Neural crest cell (in vitro differentiated cells): ENCODE data around the gene PARP11. TPM values are rescaled to one million over a fixed set of nuclear protein-coding genes. Genes with fewer than 3 reads are reported as not detected.

Source experiments
- DNase-seq: peaks from one replicate; pipeline ENCODE4 v3.0.0; 2021; ENCODE audit warnings: low read depth, mixed read lengths, low spot score
- H3K27ac Mint-ChIP-seq: one replicate; pipeline ENCODE4 v1.8.0; 2021; ENCODE audit warnings: mild to moderate bottlenecking, mixed read lengths; ENCODE audit not compliant: unreplicated experiment
- H3K27me3 Mint-ChIP-seq: 2 replicates; pipeline ENCODE4 v1.8.0; 2021; ENCODE audit warnings: low read depth, mild to moderate bottlenecking, mixed read lengths
- H3K36me3 Mint-ChIP-seq: 2 replicates; pipeline ENCODE4 v1.8.0; 2021; ENCODE audit warnings: low read depth, mild to moderate bottlenecking, mixed read lengths
- H3K4me1 Mint-ChIP-seq: 2 replicates; pipeline ENCODE4 v1.8.0; 2021; ENCODE audit warnings: mixed read lengths
- H3K4me3 Mint-ChIP-seq: one replicate; pipeline ENCODE4 v1.8.0; 2021; ENCODE audit warnings: mild to moderate bottlenecking, mixed read lengths
- H3K9me3 Mint-ChIP-seq: 2 replicates; pipeline ENCODE4 v1.8.0; 2021; ENCODE audit warnings: mixed read lengths
- total RNA-seq: library from RNA; stranded (reverse); gene quantifications from 2 replicates; pipeline ENCODE4 v1.2.1, GENCODE V29; 2021
- TF ChIP-seq, protein P1 (sequence below): fragments of 200-600 bp; sonication (generic); conservative IDR thresholded peaks from 2 replicates; pipeline ENCODE4 v1.5.0; 2021; ENCODE audit warnings: antibody characterized with exemption, mild to moderate bottlenecking

Gene PARP11
- total RNA-seq, 1 donor from 2014 or later: 17.3 TPM

DNA sequence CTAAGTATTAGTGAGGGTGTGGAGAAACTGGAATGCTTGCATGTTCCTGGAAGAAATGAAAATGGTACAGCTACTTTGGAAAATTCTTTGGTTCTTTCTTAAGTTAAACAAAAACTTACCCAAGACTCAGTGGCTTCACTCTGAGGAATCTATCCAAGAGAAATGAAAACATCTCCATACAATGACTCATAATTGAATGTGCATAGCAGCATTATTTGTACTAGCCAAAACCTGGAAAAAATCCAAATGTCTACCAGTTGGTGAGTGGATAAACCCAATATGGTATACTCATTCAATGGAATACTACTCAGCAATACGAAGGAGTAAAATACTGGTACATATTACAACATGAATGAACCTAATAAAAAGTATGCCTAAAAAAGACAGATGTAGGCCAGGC lies 102.3 kb downstream of the PARP11 start:
- Mint-ChIP-seq H3K9me3 (no peaks in the 10 kb centered on the region), H3K4me1 (peaks cover 7% of the 10 kb centered on the region), H3K27me3 (peaks cover 2% of the 10 kb centered on the region), H3K36me3 (peaks cover 2% of the 10 kb centered on the region), H3K4me3 (no peak overlapping the region), H3K27ac (no peak overlapping the region)
- DNase-seq: no peak
- TF ChIP-seq, protein P1, sequence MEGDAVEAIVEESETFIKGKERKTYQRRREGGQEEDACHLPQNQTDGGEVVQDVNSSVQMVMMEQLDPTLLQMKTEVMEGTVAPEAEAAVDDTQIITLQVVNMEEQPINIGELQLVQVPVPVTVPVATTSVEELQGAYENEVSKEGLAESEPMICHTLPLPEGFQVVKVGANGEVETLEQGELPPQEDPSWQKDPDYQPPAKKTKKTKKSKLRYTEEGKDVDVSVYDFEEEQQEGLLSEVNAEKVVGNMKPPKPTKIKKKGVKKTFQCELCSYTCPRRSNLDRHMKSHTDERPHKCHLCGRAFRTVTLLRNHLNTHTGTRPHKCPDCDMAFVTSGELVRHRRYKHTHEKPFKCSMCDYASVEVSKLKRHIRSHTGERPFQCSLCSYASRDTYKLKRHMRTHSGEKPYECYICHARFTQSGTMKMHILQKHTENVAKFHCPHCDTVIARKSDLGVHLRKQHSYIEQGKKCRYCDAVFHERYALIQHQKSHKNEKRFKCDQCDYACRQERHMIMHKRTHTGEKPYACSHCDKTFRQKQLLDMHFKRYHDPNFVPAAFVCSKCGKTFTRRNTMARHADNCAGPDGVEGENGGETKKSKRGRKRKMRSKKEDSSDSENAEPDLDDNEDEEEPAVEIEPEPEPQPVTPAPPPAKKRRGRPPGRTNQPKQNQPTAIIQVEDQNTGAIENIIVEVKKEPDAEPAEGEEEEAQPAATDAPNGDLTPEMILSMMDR: no peak

DNA sequence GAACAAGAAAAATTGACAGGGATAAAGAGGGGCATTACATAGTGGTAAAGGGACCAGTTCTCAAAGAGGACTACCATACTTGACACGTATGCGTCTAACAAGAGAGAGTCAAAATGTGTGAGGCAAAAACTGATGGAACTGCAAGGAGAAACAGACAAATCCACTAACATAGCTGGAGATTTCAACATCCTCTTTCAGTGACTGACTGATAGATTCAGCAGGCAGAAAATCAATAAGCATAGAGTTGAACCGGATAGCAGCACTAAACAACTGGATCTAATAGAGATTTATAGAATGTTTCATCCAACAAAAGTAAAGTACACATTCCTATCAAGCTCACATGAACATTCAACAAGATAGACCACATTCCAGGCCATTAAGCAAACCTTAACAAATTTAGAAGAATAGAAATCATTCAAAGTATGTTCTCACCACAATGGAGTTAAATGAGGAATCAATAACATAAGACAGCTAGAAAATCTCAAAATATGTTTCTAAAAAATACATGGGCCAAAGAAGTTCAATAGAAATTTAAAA lies 104.2 kb downstream of the PARP11 start:
- Mint-ChIP-seq H3K4me1 (peaks cover 7% of the 10 kb centered on the region), H3K4me3 (no peak overlapping the region), H3K27ac (no peak overlapping the region), H3K9me3 (no peaks in the 10 kb centered on the region), H3K27me3 (peaks cover 2% of the 10 kb centered on the region), H3K36me3 (peaks cover 2% of the 10 kb centered on the region)
- no peak for DNase-seq
- TF ChIP-seq, protein P1: no peak

DNA sequence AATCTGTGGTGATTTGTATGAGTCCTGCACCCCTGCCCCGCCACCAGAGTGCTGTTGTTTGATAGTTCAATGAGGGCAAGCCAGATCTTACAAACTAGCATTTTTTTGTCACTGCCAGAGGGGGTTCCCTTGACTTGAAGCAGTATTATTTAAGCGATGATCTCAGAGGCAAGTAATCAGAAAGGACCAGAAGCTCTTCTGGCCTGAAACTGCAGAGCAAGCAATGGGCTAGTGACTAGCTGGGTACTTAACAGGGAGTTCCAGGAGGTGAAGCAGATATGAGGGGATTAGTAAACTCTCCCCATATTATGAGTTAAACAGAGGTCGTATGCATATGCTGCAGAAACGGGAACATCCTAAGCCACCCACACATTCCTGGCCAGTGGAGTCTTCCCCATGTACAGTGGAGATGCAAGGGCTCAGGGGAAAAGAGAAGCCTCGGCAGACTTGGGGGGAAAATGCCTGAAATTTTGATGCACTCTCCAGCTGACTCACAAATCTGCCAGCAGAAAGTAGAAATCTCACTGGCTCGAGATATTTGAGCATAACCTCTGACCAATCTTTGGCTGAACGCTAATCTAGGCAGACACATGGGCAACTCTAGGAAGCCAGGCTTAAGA lies 112.0 kb downstream of the PARP11 start:
- H3K27me3 Mint-ChIP-seq: no peaks in the 10 kb centered on the region
- H3K4me3 Mint-ChIP-seq: no peak overlapping the region
- H3K36me3 Mint-ChIP-seq: no peaks in the 10 kb centered on the region
- peaks cover 9% of the 10 kb centered on the region for H3K4me1 Mint-ChIP-seq
- DNase-seq: no peak
- peaks cover 4% of the 10 kb centered on the region for H3K9me3 Mint-ChIP-seq
- H3K27ac Mint-ChIP-seq: no peak overlapping the region
- TF ChIP-seq, protein P1: no peak

DNA sequence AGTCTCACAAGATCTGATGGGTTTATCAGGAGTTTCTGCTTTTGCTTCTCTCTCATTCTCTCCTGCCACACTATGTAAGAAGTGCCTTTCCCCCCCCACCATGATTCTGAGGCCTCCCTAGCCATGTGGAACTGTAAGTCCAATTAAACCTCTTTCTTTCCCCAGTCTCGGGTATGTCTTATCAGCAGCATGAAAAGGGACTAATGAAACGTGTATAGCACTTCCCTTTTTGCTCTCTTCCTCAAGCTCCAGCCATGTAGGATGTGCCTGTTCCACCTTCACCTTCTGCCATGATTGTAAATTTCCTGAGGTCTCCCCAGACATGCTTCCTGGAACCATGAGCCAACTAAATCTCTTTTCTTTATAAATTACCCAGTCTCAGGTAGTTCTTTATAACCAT lies 113.3 kb downstream of the PARP11 start:
- Mint-ChIP-seq H3K9me3 (peaks cover 4% of the 10 kb centered on the region), H3K27ac (no peak overlapping the region), H3K4me1 (peaks cover 9% of the 10 kb centered on the region), H3K27me3 (peaks cover 3% of the 10 kb centered on the region), H3K36me3 (no peaks in the 10 kb centered on the region), H3K4me3 (no peak overlapping the region)
- TF ChIP-seq, protein P1: no peak
- no peak for DNase-seq

Other genes starting within 250 kb of the PARP11 start
- 2.2 and 2.7 TPM in 2 replicates for gene CRACR2A, start 120.3 kb downstream of the PARP11 start, total RNA-seq